ENCODE measurements around the gene MUC4.
A peak's percentile ranks its signal among the peaks of the same experiment; 100 is the strongest.

MUC4 gene

GRCh38 chr3:195811756-195812155 lies at the start of gene MUC4:
TSS of gene MUC4 (minus strand) at chr3:195811929. CDS start at chr3:195811817, 112 bp downstream.
- DNase-seq (ENCODE audit: low read depth): no peak

- no peak for DNase-seq (ENCODE audit: low read depth)
Measured at GRCh38 chr3:195860456-195860855, 48.7 kb upstream of the MUC4 start.

GRCh38 chr3:195859846-195860411 lies 48.2 kb upstream of the MUC4 start:
- no peak for DNase-seq (ENCODE audit: low read depth)

- peak; percentile 29 for DNase-seq (ENCODE audit: low read depth)
Measured at GRCh38 chr3:195859061-195859845, 47.5 kb upstream of the MUC4 start.

- no peak for DNase-seq (ENCODE audit: low read depth)
Measured at GRCh38 chr3:195856410-195857084, 44.8 kb upstream of the MUC4 start.

GRCh38 chr3:195855471-195856409 lies 44.0 kb upstream of the MUC4 start:
- DNase-seq (ENCODE audit: low read depth): no peak

- DNase-seq (ENCODE audit: low read depth): no peak
Measured at GRCh38 chr3:195854628-195855294, 43.0 kb upstream of the MUC4 start.

- no peak for DNase-seq (ENCODE audit: low read depth)
Measured at GRCh38 chr3:195853996-195854395, 42.3 kb upstream of the MUC4 start.

GRCh38 chr3:195853036-195853435 lies 41.3 kb upstream of the MUC4 start:
- DNase-seq (ENCODE audit: low read depth): no peak

- DNase-seq (ENCODE audit: low read depth): peak; percentile 70
Measured at GRCh38 chr3:195850857-195851543, 39.3 kb upstream of the MUC4 start.

- DNase-seq (ENCODE audit: low read depth): no peak
Measured at GRCh38 chr3:195849322-195850074, 37.8 kb upstream of the MUC4 start.

- no peak for DNase-seq (ENCODE audit: low read depth)
Measured at GRCh38 chr3:195847055-195847950, 35.6 kb upstream of the MUC4 start.

GRCh38 chr3:195845483-195845882 lies 33.8 kb upstream of the MUC4 start:
- DNase-seq (ENCODE audit: low read depth): no peak

- DNase-seq (ENCODE audit: low read depth): no peak
Measured at GRCh38 chr3:195844671-195845218, 33.0 kb upstream of the MUC4 start.

- DNase-seq (ENCODE audit: low read depth): no peak
Measured at GRCh38 chr3:195839260-195840010, 27.7 kb upstream of the MUC4 start.

GRCh38 chr3:195838714-195839113 lies 27.0 kb upstream of the MUC4 start:
- no peak for DNase-seq (ENCODE audit: low read depth)

GRCh38 chr3:195836476-195837135 lies 24.9 kb upstream of the MUC4 start:
- no peak for DNase-seq (ENCODE audit: low read depth)
